Body of pancreas (tissue), 4 donors: ENCODE measurements around the gene GAB4.

Source experiments
- CTCF ChIP-seq, 7 experiments: fragments of 450-650 bp in 4 of 7; fragments of 200-600 bp in 3 of 7; sonication (generic) in 3 of 7; IDR thresholded peaks; one replicate each; pipeline ENCODE4 v1.5.1; 2016 to 2019; ENCODE audit warnings: antibody characterized with exemption in 7 of 7
- POLR2A ChIP-seq, 3 donors: fragments of 450-650 bp; IDR thresholded peaks; one replicate each; pipeline ENCODE4 v1.6.1; 2016; ENCODE audit warnings: antibody characterized with exemption in 3 of 3, mild to moderate bottlenecking in 2 of 3

DNA sequence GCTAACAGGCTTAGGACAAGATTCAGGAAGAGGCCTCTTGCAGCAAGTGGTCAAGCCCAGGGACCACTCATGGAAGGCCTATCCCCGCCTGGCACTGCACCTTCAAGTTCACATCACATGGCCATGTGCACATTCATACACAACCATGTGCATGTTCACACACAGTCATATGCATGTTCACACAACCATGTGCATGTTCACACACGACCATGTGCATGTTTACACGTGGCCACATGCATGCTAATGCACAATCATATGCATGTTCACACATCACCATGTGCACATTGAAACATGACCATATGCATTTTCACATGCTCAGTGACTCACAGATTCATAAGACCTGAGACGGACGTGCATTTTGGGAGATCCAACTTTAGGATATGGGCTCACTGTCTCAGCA lies 48.0 kb upstream of the GAB4 start:
- TF ChIP-seq CTCF (IDR thresholded peaks at IDR 0.05) (no peak), POLR2A (IDR thresholded peaks at IDR 0.05) (no peak)
